Naive thymus-derived CD8-positive, alpha-beta T cell (primary cell): ENCODE measurements around the gene PIANP. TPM values are rescaled to one million over a fixed set of nuclear protein-coding genes. Genes with fewer than 3 reads are reported as not detected.
A peak's percentile ranks its signal among the peaks of the same experiment; 100 is the strongest.

ENCODE experiments used
- ATAC-seq, 2 donors: fragments of 150-1000 bp; cut with Tn5 transposase in 1 of 2; sonication (Bioruptor Pico), chemical (Tn5 transposase) in 1 of 2; 1 replicate in 1 of 2; 2 replicates in 1 of 2; pipeline ENCODE4 v1.10.0; 2021; ENCODE audit warnings: mild to moderate bottlenecking in 2 of 2, moderate library complexity in 2 of 2
- POLR2A ChIA-PET: fragments of 350-600 bp; sonication (Branson Sonifier 250); formaldehyde crosslinking; loops from one replicate; lab custom pipeline; 2021; ENCODE audit warnings: antibody characterized with exemption; lab: Charles Lee
- DNase-seq, 10 donors: peaks; one replicate each; pipeline versions ENCODE4 v3.0.0 to v3.0.0-alpha.2; 2020 to 2022
- H3K27ac Mint-ChIP-seq, 10 donors: one replicate each; pipeline ENCODE4 v1.8.0; 2020 to 2022; ENCODE audit warnings: mild to moderate bottlenecking in 10 of 10, mixed read lengths in 10 of 10, moderate library complexity in 4 of 10, inconsistent platforms in 1 of 10
- H3K27me3 Mint-ChIP-seq, 5 donors: one replicate each; pipeline ENCODE4 v1.8.0; 2021 to 2022; ENCODE audit warnings: mixed read lengths in 5 of 5
- H3K36me3 Mint-ChIP-seq, 3 donors: one replicate each; pipeline ENCODE4 v1.8.0; 2020 to 2022; ENCODE audit warnings: mixed read lengths in 3 of 3, mild to moderate bottlenecking in 2 of 3, inconsistent platforms in 1 of 3
- H3K4me1 Mint-ChIP-seq, 4 donors: one replicate each; pipeline ENCODE4 v1.8.0; 2021 to 2022; ENCODE audit warnings: mixed read lengths in 4 of 4
- H3K4me3 Mint-ChIP-seq, 10 donors: one replicate each; pipeline ENCODE4 v1.8.0; 2020 to 2022; ENCODE audit warnings: mild to moderate bottlenecking in 10 of 10, mixed read lengths in 10 of 10, moderate library complexity in 6 of 10, inconsistent platforms in 1 of 10
- H3K9me3 Mint-ChIP-seq, 9 donors: one replicate each; pipeline ENCODE4 v1.8.0; 2020 to 2022; ENCODE audit warnings: mixed read lengths in 9 of 9, mild to moderate bottlenecking in 3 of 9, inconsistent platforms in 1 of 9, moderate library complexity in 1 of 9
- polyA plus RNA-seq, 3 donors: library from polyadenylated mRNA; unstranded; fragments of 300-500 nt; fragmentation: Illumina TruSeq; gene quantifications; one replicate each; pipeline ENCODE4 v1.2.3, GENCODE V29; 2021
- total RNA-seq, 8 experiments: library from RNA in 2 of 8; stranded (reverse) in 2 of 8; gene quantifications; one replicate each; pipeline ENCODE4 v1.2.3 and lab custom pipeline; 2021 to 2026

The PIANP gene
- total and polyA plus RNA-seq, 5 experiments from 2014 or later, result 0.06 to 1.2 (median 0.36) TPM; not detected in 1

- peaks cover 28 to 64% (median 50%) of the 10 kb centered on the region in 5 donors for H3K27me3 Mint-ChIP-seq
- POLR2A ChIA-PET, result interaction anchor here (1.1 kb wide), 1 partner anchor 9 kb away, joined by 3 read pairs; no protein-coding TSS in a partner anchor
- no peaks in the 10 kb centered on the region for H3K9me3 Mint-ChIP-seq
- H3K27ac Mint-ChIP-seq, result peak overlapping the region in 7 of 10 donors; percentile 22 to 75 (median 52)
- H3K4me3 Mint-ChIP-seq, result peak overlapping the region; percentile 67 to 87 (median 76)
- ATAC-seq (no peak), DNase-seq (no peak)
- peaks cover 17 to 36% (median 31%) of the 10 kb centered on the region in 4 donors for H3K4me1 Mint-ChIP-seq
- H3K36me3 Mint-ChIP-seq, result peaks cover 0 to 9% (median 0%) of the 10 kb centered on the region in 3 donors
These were observed 608 bp upstream of the PIANP start for GRCh38 chr12:6701078-6701768.

GRCh38 chr12:6699989-6700645 lies 498 bp downstream of the PIANP start:
- Mint-ChIP-seq H3K36me3 (peaks cover 0 to 9% (median 0%) of the 10 kb centered on the region in 3 donors), H3K4me3 (peak overlapping the region; percentile 57 to 87 (median 70)), H3K27me3 (peaks cover 26 to 57% (median 47%) of the 10 kb centered on the region in 5 donors), H3K9me3 (no peaks in the 10 kb centered on the region), H3K27ac (no peak overlapping the region), H3K4me1 (peaks cover 15 to 42% (median 32%) of the 10 kb centered on the region in 4 donors)
- ATAC-seq (peak; percentile 62 to 65), DNase-seq (peak in 2 of 10 donors; percentile 8 to 11)
- POLR2A ChIA-PET, result interaction anchor here (0.6 to 1.4 kb wide), 4 partner anchors 8 to 72 kb away, joined by 3 to 9 read pairs (median 3); partner anchors contain the start of gene ZNF384

GRCh38 chr12:6699259-6699988 lies 1.2 kb downstream of the PIANP start:
- peaks cover 0 to 9% (median 0%) of the 10 kb centered on the region in 3 donors for H3K36me3 Mint-ChIP-seq
- POLR2A ChIA-PET, result interaction anchor here (1.2 to 1.4 kb wide), 3 partner anchors 10 kb away, joined by 3 to 9 read pairs (median 8); partner anchors contain the start of gene ZNF384
- peaks cover 15 to 44% (median 33%) of the 10 kb centered on the region in 4 donors for H3K4me1 Mint-ChIP-seq
- H3K9me3 Mint-ChIP-seq, result no peaks in the 10 kb centered on the region
- ATAC-seq, result no peak
- peaks cover 23 to 50% (median 41%) of the 10 kb centered on the region in 5 donors for H3K27me3 Mint-ChIP-seq
- no peak for DNase-seq
- peak overlapping the region; percentile 57 to 87 (median 70) for H3K4me3 Mint-ChIP-seq
- H3K27ac Mint-ChIP-seq, result peak overlapping the region in 6 of 10 donors; percentile 33 to 77 (median 56)

- no peak for ATAC-seq
- POLR2A ChIA-PET, result interaction anchor here (1.2 kb wide), 1 partner anchor 9 kb away, joined by 8 read pairs; the partner anchor contains the start of gene ZNF384
- peak overlapping the region in 5 of 10 donors; percentile 4 to 77 (median 65) for H3K27ac Mint-ChIP-seq
- H3K36me3 Mint-ChIP-seq, result peaks cover 0 to 9% (median 0%) of the 10 kb centered on the region in 3 donors
- peaks cover 20 to 41% (median 32%) of the 10 kb centered on the region in 5 donors for H3K27me3 Mint-ChIP-seq
- H3K9me3 Mint-ChIP-seq, result no peaks in the 10 kb centered on the region
- no peak for DNase-seq
- peaks cover 14 to 45% (median 35%) of the 10 kb centered on the region in 4 donors for H3K4me1 Mint-ChIP-seq
- peak overlapping the region in 9 of 10 donors; percentile 10 to 87 (median 45) for H3K4me3 Mint-ChIP-seq
These were observed 2.1 kb downstream of the PIANP start for GRCh38 chr12:6698352-6699046.

- no peak for ATAC-seq
- H3K27me3 Mint-ChIP-seq, result peaks cover 14 to 34% (median 25%) of the 10 kb centered on the region in 5 donors
- POLR2A ChIA-PET, result interaction anchor here (1.2 kb wide), 1 partner anchor 8 kb away, joined by 8 read pairs; the partner anchor contains the start of gene ZNF384
These were observed 2.8 kb downstream of the PIANP start for GRCh38 chr12:6697584-6698351.

GRCh38 chr12:6696690-6697583 lies 3.7 kb downstream of the PIANP start:
- Mint-ChIP-seq H3K9me3 (no peaks in the 10 kb centered on the region), H3K4me1 (peaks cover 14 to 50% (median 36%) of the 10 kb centered on the region in 4 donors), H3K36me3 (peaks cover 0 to 5% (median 0%) of the 10 kb centered on the region in 3 donors), H3K4me3 (peak overlapping the region in 1 of 10 donors; percentile 34), H3K27me3 (peaks cover 9 to 25% (median 18%) of the 10 kb centered on the region in 5 donors), H3K27ac (peak overlapping the region in 5 of 10 donors; percentile 19 to 47 (median 28))
- ATAC-seq (no peak), DNase-seq (no peak)
- POLR2A ChIA-PET, result interaction anchor here (0.7 to 1.2 kb wide), 2 partner anchors 65 to 67 kb away, joined by 3 to 5 read pairs; no protein-coding TSS in a partner anchor

More at GRCh38 chr12:6697584-6698351, 2.8 kb downstream of the PIANP start:
- H3K9me3 Mint-ChIP-seq, result no peaks in the 10 kb centered on the region
- no peak for DNase-seq
- H3K27ac Mint-ChIP-seq, result peak overlapping the region in 4 of 10 donors; percentile 19 to 65 (median 40)
- H3K4me3 Mint-ChIP-seq, result peak overlapping the region in 1 of 10 donors; percentile 16
- peaks cover 15 to 45% (median 36%) of the 10 kb centered on the region in 4 donors for H3K4me1 Mint-ChIP-seq
- peaks cover 0 to 9% (median 0%) of the 10 kb centered on the region in 3 donors for H3K36me3 Mint-ChIP-seq

- ATAC-seq, result no peak
- POLR2A ChIA-PET, result interaction anchor here (0.7 to 1.2 kb wide), 2 partner anchors 64 to 91 kb away, joined by 3 read pairs; no protein-coding TSS in a partner anchor
- no peaks in the 10 kb centered on the region for H3K36me3 Mint-ChIP-seq
- H3K9me3 Mint-ChIP-seq, result no peaks in the 10 kb centered on the region
- H3K4me1 Mint-ChIP-seq, result peaks cover 12 to 48% (median 27%) of the 10 kb centered on the region in 4 donors
- DNase-seq, result no peak
- H3K27ac Mint-ChIP-seq, result peak overlapping the region in 2 of 10 donors; percentile 1 to 36
- peaks cover 0 to 13% (median 7%) of the 10 kb centered on the region in 5 donors for H3K27me3 Mint-ChIP-seq
- H3K4me3 Mint-ChIP-seq, result no peak overlapping the region
These were observed 5.1 kb downstream of the PIANP start for GRCh38 chr12:6695313-6696045.

- no peak overlapping the region for H3K4me3 Mint-ChIP-seq
- ATAC-seq (no peak), DNase-seq (no peak)
- no peaks in the 10 kb centered on the region for H3K9me3 Mint-ChIP-seq
- peak overlapping the region in 2 of 10 donors; percentile 77 to 86 for H3K27ac Mint-ChIP-seq
- no peaks in the 10 kb centered on the region for H3K36me3 Mint-ChIP-seq
- peaks cover 0 to 11% (median 7%) of the 10 kb centered on the region in 5 donors for H3K27me3 Mint-ChIP-seq
- H3K4me1 Mint-ChIP-seq, result peaks cover 18 to 56% (median 32%) of the 10 kb centered on the region in 4 donors
- POLR2A ChIA-PET, result interaction anchor here (0.7 kb wide), 1 partner anchor 92 kb away, joined by 3 read pairs; no protein-coding TSS in a partner anchor
These were observed 5.9 kb downstream of the PIANP start for GRCh38 chr12:6694701-6695100.

- no peak for ATAC-seq
These were observed 6.7 kb downstream of the PIANP start for GRCh38 chr12:6693832-6694355.

More at GRCh38 chr12:6693832-6694355, 6.7 kb downstream of the PIANP start:
- peak overlapping the region in 2 of 10 donors; percentile 28 to 86 for H3K27ac Mint-ChIP-seq
- POLR2A ChIA-PET, result interaction anchor here (0.6 to 2.1 kb wide), 3 partner anchors 25 to 66 kb away, joined by 3 to 10 read pairs (median 4); partner anchors contain the start of gene COPS7A
- no peaks in the 10 kb centered on the region for H3K36me3 Mint-ChIP-seq
- no peak overlapping the region for H3K4me3 Mint-ChIP-seq
- DNase-seq, result no peak
- no peaks in the 10 kb centered on the region for H3K9me3 Mint-ChIP-seq
- peaks cover 14 to 54% (median 26%) of the 10 kb centered on the region in 4 donors for H3K4me1 Mint-ChIP-seq
- H3K27me3 Mint-ChIP-seq, result peaks cover 0 to 3% (median 0%) of the 10 kb centered on the region in 5 donors
